ENCODE measurements around the gene KAT6B. TPM values are rescaled to one million over a fixed set of nuclear protein-coding genes. Genes with fewer than 3 reads are reported as not detected.

The KAT6B gene
- total RNA-seq, 1 donor from 2014 or later = 155 TPM

GRCh38 chr10:74975758-74976157 lies 149.4 kb downstream of the KAT6B start:
- no peak overlapping the region for H3K4me3 Mint-ChIP-seq

DNA sequence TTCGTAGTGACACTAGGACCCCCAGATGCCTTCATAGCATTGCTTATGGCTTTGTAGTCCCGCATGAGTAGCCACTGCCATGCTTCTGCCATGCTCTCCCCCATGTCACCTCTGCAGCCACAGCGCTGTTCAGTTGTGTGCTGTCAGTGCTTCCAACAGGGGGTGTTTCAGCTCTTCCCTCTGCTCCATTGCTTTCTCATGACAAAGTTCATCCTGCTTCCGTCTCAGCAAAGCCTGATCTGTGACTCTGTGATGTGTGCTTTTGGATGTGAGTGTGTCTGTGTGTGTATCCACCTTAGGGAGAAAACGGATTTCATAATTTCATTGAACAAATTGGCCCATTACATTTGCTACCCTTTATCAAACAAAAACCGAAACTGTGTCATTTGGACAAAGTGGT lies 150.2 kb downstream of the KAT6B start:
- no peak overlapping the region for H3K27ac Mint-ChIP-seq
- peaks cover 40% of the 10 kb centered on the region for H3K36me3 Mint-ChIP-seq
- no peak for TF ChIP-seq CTCF (IDR thresholded peaks at IDR 0.05; ENCODE audit: unreplicated experiment)
- peaks cover 44% of the 10 kb centered on the region for H3K4me1 Mint-ChIP-seq
- H3K27me3 Mint-ChIP-seq (ENCODE audit: low read depth) = no peaks in the 10 kb centered on the region
- DNase-seq (ENCODE audit: low spot score in 2 of 2, unreplicated experiment in 2 of 2) = no peak
- no peaks in the 10 kb centered on the region for H3K9me3 Mint-ChIP-seq
- H3K4me3 Mint-ChIP-seq = no peak overlapping the region

More at GRCh38 chr10:74975758-74976157, 149.4 kb downstream of the KAT6B start:
- H3K36me3 Mint-ChIP-seq = peaks cover 38% of the 10 kb centered on the region
- H3K27ac Mint-ChIP-seq = peak overlapping the region; percentile 7
- H3K4me1 Mint-ChIP-seq = peaks cover 49% of the 10 kb centered on the region
- no peaks in the 10 kb centered on the region for H3K9me3 Mint-ChIP-seq
- no peaks in the 10 kb centered on the region for H3K27me3 Mint-ChIP-seq (ENCODE audit: low read depth)
- TF ChIP-seq CTCF (IDR thresholded peaks at IDR 0.05; ENCODE audit: unreplicated experiment) = no peak
- no peak for DNase-seq (ENCODE audit: low spot score in 2 of 2, unreplicated experiment in 2 of 2)

DNA sequence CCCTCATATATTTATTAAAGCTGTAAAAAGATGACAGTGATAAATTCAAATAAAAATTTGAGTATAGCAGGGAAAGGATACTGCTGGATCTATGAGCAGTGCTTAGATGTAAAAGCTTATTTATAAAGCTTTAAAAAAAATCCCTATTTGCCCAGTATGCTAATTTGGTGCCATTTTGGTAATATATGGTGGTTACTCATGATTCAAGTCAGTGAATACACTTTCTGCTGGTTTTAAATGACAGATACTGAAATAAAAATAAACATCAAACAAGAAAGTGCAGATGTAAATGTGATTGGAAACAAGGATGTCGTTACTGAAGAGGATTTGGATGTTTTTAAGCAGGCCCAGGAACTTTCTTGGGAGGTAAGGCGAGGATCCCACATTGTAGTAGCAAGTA lies 150.7 kb downstream of the KAT6B start:
- Mint-ChIP-seq H3K36me3 (peaks cover 43% of the 10 kb centered on the region), H3K27ac (no peak overlapping the region), H3K4me1 (peaks cover 43% of the 10 kb centered on the region), H3K9me3 (no peaks in the 10 kb centered on the region), H3K4me3 (no peak overlapping the region), H3K27me3 (ENCODE audit: low read depth) (no peaks in the 10 kb centered on the region)
- DNase-seq (ENCODE audit: low spot score in 2 of 2, unreplicated experiment in 2 of 2) = no peak
- no peak for TF ChIP-seq CTCF (IDR thresholded peaks at IDR 0.05; ENCODE audit: unreplicated experiment)

DNA sequence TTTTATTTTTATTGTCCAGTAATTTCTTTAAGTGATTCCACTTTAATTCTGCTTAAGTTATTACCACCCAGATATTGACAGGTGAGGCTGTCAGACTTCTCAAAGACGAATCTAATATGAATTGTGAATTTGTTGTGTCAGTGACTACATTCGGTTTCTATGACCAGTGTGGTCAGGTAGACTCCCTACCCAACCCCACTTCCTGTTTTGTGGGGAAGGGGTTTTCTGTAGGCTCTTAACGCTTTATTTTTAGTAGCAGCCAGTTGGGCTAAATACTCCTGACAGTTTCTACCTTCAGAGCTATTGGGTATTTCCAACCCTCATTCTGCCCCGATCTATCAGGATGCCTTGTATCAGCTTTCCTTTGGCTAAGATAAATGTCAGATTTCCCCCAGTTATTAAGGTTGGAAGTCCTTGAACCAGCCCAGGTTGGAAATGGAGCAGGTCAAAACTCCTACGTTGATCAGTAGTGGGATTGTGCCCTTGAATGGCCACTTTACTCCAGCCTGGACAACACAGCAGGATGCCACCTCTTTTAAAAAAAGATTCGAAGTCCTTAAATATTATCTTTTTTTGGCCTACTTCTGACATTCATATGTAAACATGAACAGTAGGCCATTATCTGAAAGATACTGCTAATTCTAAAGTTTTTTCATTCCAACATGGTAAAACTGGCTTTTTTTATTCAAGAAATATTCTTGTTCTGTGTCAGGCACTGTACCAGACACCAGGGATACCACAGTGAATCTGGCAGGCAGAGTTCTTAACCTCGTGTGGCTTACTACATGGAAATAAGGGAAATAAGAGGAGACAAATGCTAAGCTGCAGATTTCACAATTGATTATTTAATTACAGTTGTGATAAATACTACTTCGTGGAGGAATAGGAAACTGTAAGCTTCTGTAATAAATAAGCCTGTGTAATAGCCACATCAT lies 151.8 kb downstream of the KAT6B start:
- H3K4me3 Mint-ChIP-seq = no peak overlapping the region
- no peak overlapping the region for H3K27ac Mint-ChIP-seq
- H3K36me3 Mint-ChIP-seq = peaks cover 50% of the 10 kb centered on the region
- H3K27me3 Mint-ChIP-seq (ENCODE audit: low read depth) = no peaks in the 10 kb centered on the region
- TF ChIP-seq CTCF (IDR thresholded peaks at IDR 0.05; ENCODE audit: unreplicated experiment) = no peak
- no peak for DNase-seq (ENCODE audit: low spot score in 2 of 2, unreplicated experiment in 2 of 2)
- no peaks in the 10 kb centered on the region for H3K9me3 Mint-ChIP-seq
- peaks cover 40% of the 10 kb centered on the region for H3K4me1 Mint-ChIP-seq

DNA sequence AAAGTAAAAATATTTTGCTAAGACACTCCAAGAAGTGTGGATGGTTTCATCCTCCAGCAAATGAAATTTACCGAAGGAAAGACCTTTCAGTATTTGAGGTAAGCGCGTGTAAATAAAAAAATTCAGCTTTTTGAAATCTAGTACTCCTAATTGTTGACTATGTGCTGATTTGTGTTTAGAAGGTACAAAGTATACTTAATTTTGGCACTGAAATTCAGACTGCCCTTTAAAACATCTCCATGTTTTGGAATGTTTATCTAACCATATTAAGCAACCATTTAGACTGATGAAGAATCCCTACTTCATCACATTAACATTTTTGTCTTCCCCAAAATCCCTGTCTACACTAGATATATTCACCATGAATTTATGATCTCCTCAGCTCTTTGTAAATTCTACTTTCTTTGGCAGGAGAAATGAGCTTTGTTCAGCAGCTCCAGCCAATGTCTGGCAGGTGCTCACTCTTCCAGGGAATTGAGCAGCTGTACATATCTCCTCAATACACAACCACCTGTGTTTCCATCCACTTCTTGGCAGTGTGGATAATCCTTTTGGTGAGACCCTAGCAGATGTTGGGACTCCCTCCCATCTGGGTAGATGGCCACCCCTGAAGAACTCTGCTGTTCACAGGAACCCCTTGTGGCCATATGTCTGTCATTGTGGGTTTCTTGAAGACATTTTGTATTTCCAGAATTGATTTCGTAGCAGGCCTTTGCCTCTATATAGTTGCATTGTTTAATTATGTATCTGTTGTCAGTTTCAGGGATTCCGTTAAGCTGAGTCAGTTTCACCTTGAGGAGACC lies 155.6 kb downstream of the KAT6B start:
- H3K4me3 Mint-ChIP-seq = no peak overlapping the region
- peaks cover 9% of the 10 kb centered on the region for H3K4me1 Mint-ChIP-seq
- no peak for TF ChIP-seq CTCF (IDR thresholded peaks at IDR 0.05; ENCODE audit: unreplicated experiment)

More for the DNA sequence above, 155.6 kb downstream of the KAT6B start:
- no peaks in the 10 kb centered on the region for H3K9me3 Mint-ChIP-seq
- DNase-seq (ENCODE audit: low spot score in 2 of 2, unreplicated experiment in 2 of 2) = no peak
- H3K27me3 Mint-ChIP-seq (ENCODE audit: low read depth) = no peaks in the 10 kb centered on the region
- peak overlapping the region; percentile 69 for H3K27ac Mint-ChIP-seq
- peaks cover 59% of the 10 kb centered on the region for H3K36me3 Mint-ChIP-seq
